CD4-positive, alpha-beta T cell (primary cell): ENCODE data around the gene C1QTNF8. TPM values are rescaled to one million over a fixed set of nuclear protein-coding genes. Genes with fewer than 3 reads are reported as not detected.

ENCODE experiments used
- ATAC-seq: fragments of 200-7000 bp; cut with Tn5 transposase; one replicate; pipeline ENCODE4 v1.10.0; 2022; ENCODE audit warnings: mild to moderate bottlenecking; ENCODE audit not compliant: poor library complexity
- CTCF ChIA-PET: fragments of 350-600 bp; sonication (Branson Sonifier 250); formaldehyde crosslinking; loops from one replicate; lab custom pipeline; 2021; ENCODE audit warnings: antibody characterized with exemption, inconsistent platforms; lab: Charles Lee
- POLR2A ChIA-PET: fragments of 350-600 bp; sonication (Branson Sonifier 250); formaldehyde crosslinking; loops from one replicate; lab custom pipeline; 2021; ENCODE audit warnings: antibody characterized with exemption, inconsistent platforms; lab: Charles Lee
- DNase-seq, 14 experiments: peaks; one replicate each; pipeline ENCODE4 v3.0.0-alpha.2; 2013 to 2020; ENCODE audit warnings: mixed read lengths in 2 of 14
- H3K27ac ChIP-seq, 2 donors: one replicate each; pipeline versions ENCODE4 v1.5.1 to v1.7.0; 2013; ENCODE audit warnings: low read length in 2 of 2, low read depth in 1 of 2, mild to moderate bottlenecking in 1 of 2
- H3K27me3 ChIP-seq, 2 experiments: 1 replicate in 1 of 2; 2 replicates in 1 of 2; pipeline versions ENCODE4 v1.6.1 to v1.7.0; 2013; ENCODE audit warnings: low read length in 2 of 2, control low read depth in 1 of 2, mild to moderate bottlenecking in 1 of 2, moderate library complexity in 1 of 2; ENCODE audit not compliant: insufficient read depth in 2 of 2, control insufficient read depth in 1 of 2
- H3K36me3 ChIP-seq: one replicate; pipeline ENCODE4 v1.6.1; 2013; ENCODE audit warnings: low read length, control low read depth; ENCODE audit not compliant: insufficient read depth
- H3K4me1 ChIP-seq: one replicate; pipeline ENCODE4 v1.6.1; 2013; ENCODE audit warnings: low read length, control low read depth; ENCODE audit not compliant: insufficient read depth
- H3K4me3 ChIP-seq: one replicate; pipeline ENCODE4 v1.5.1; 2013; ENCODE audit warnings: mild to moderate bottlenecking, low read length, moderate library complexity
- H3K9me3 ChIP-seq, 2 experiments: 1 replicate in 1 of 2; 2 replicates in 1 of 2; pipeline versions ENCODE4 v1.6.1 to v1.7.0; 2013; ENCODE audit warnings: low read length in 2 of 2, mild to moderate bottlenecking in 2 of 2, control low read depth in 1 of 2, moderate library complexity in 1 of 2; ENCODE audit not compliant: control insufficient read depth in 1 of 2, insufficient read depth in 1 of 2
- H3K27ac Mint-ChIP-seq: one replicate; pipeline ENCODE4 v1.8.0; 2020; ENCODE audit warnings: mixed read lengths
- H3K27me3 Mint-ChIP-seq: one replicate; pipeline ENCODE4 v1.8.0; 2021; ENCODE audit warnings: mixed read lengths
- H3K36me3 Mint-ChIP-seq: one replicate; pipeline ENCODE4 v1.8.0; 2021; ENCODE audit warnings: low read depth, mixed read lengths
- H3K4me1 Mint-ChIP-seq: one replicate; pipeline ENCODE4 v1.8.0; 2021; ENCODE audit warnings: low read depth, mixed read lengths
- H3K4me3 Mint-ChIP-seq: one replicate; pipeline ENCODE4 v1.8.0; 2020; ENCODE audit warnings: mild to moderate bottlenecking, mixed read lengths
- H3K9me3 Mint-ChIP-seq: one replicate; pipeline ENCODE4 v1.8.0; 2020; ENCODE audit warnings: mixed read lengths
- intact Hi-C, 2 experiments: fragments of 100-400 bp; cut with DNase I in 1 of 2; cut with micrococcal nuclease in 1 of 2; formaldehyde crosslinking; loops; one replicate each; pipeline versions ENCODE4 v1.15.1 to v1.9.0; 2023 to 2025; cut with DNase I, micrococcal nuclease
- total RNA-seq, 174 experiments: library from RNA in 2 of 174; stranded (reverse) in 2 of 174; gene quantifications; one replicate each; pipeline ENCODE4 v1.2.3 and lab custom pipeline; 2021 to 2026
- TF ChIP-seq, protein P1 (sequence below): fragments of 200-600 bp; IDR thresholded peaks from one replicate; pipeline ENCODE4 v1.8.0; 2022; ENCODE audit warnings: antibody characterized with exemption, mild to moderate bottlenecking

C1QTNF8 gene
- total RNA-seq, 2 experiments from 2014 or later, result not detected

DNA sequence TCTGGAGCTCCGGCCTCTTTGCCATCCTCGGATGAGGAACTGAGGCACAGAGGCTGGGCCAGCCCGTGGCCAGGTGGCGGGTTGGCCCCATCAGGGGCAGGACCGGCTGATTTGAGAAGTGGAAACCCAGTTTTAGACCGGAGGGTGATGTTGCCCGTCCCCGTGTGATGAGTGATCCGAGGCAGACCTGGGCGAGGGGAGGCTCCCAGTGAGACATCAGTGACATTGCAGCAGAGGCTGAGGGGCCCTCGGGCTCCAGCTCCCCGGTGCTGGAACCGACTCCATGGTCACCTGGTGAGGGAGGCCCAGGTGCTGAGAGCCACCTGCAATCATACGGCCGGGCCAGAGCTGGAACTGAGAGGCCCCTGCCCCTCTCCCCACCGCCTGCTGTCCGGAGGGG lies 30.0 kb upstream of the C1QTNF8 start:
- Histone ChIP-seq H3K27me3 (no peaks in the 10 kb centered on the region), H3K36me3 (no peaks in the 10 kb centered on the region), H3K4me3 (no peak overlapping the region), H3K27ac (no peak overlapping the region), H3K4me1 (peaks cover 8% of the 10 kb centered on the region), H3K9me3 (peaks cover 0 to 16% of the 10 kb centered on the region in 2 experiments)
- ATAC-seq (no peak), DNase-seq (no peak)
- Mint-ChIP-seq H3K4me3 (no peak overlapping the region), H3K27me3 (no peaks in the 10 kb centered on the region), H3K27ac (no peak overlapping the region), H3K36me3 (no peaks in the 10 kb centered on the region), H3K4me1 (no peaks in the 10 kb centered on the region), H3K9me3 (no peaks in the 10 kb centered on the region)
- CTCF ChIA-PET, result no interaction called here
- TF ChIP-seq, protein P1, sequence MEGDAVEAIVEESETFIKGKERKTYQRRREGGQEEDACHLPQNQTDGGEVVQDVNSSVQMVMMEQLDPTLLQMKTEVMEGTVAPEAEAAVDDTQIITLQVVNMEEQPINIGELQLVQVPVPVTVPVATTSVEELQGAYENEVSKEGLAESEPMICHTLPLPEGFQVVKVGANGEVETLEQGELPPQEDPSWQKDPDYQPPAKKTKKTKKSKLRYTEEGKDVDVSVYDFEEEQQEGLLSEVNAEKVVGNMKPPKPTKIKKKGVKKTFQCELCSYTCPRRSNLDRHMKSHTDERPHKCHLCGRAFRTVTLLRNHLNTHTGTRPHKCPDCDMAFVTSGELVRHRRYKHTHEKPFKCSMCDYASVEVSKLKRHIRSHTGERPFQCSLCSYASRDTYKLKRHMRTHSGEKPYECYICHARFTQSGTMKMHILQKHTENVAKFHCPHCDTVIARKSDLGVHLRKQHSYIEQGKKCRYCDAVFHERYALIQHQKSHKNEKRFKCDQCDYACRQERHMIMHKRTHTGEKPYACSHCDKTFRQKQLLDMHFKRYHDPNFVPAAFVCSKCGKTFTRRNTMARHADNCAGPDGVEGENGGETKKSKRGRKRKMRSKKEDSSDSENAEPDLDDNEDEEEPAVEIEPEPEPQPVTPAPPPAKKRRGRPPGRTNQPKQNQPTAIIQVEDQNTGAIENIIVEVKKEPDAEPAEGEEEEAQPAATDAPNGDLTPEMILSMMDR, result no peak
- POLR2A ChIA-PET, result no interaction called here
- intact Hi-C loops, result no loop called here

DNA sequence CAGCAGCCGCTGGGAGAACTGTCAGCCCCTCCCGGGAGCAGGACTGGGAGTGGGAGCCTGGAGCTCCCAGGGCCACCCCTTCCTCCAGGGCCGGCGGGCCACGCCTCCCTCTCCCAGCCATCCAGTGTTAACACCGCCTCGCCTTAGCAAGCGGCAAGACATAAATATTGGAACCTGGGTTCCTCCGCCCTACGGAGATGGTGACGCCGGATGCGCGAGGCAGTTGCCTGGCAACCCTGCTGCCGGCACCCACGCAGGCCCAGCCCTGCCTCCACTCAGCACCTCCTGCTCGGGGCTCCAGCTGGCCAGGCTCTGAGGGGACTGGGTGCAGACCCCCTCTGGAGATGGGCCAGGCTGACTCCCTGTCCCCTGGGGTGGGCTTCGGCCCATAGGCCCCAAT lies 29.4 kb upstream of the C1QTNF8 start:
- Histone ChIP-seq H3K27ac (no peak overlapping the region), H3K4me1 (peaks cover 8% of the 10 kb centered on the region), H3K4me3 (no peak overlapping the region), H3K27me3 (no peaks in the 10 kb centered on the region), H3K36me3 (no peaks in the 10 kb centered on the region), H3K9me3 (peaks cover 0 to 16% of the 10 kb centered on the region in 2 experiments)
- ATAC-seq (peak; percentile 72), DNase-seq (peak in 3 of 14 experiments; percentile 6 to 21 (median 18))
- no peak overlapping the region for H3K4me3 Mint-ChIP-seq
- no peaks in the 10 kb centered on the region for H3K9me3 Mint-ChIP-seq
- H3K4me1 Mint-ChIP-seq, result no peaks in the 10 kb centered on the region
- H3K27me3 Mint-ChIP-seq, result no peaks in the 10 kb centered on the region
- ChIA-PET CTCF (no interaction called here), POLR2A (no interaction called here)
- no peak overlapping the region for H3K27ac Mint-ChIP-seq
- intact Hi-C loops, result no loop called here
- no peaks in the 10 kb centered on the region for H3K36me3 Mint-ChIP-seq
- TF ChIP-seq, protein P1, result no peak

DNA sequence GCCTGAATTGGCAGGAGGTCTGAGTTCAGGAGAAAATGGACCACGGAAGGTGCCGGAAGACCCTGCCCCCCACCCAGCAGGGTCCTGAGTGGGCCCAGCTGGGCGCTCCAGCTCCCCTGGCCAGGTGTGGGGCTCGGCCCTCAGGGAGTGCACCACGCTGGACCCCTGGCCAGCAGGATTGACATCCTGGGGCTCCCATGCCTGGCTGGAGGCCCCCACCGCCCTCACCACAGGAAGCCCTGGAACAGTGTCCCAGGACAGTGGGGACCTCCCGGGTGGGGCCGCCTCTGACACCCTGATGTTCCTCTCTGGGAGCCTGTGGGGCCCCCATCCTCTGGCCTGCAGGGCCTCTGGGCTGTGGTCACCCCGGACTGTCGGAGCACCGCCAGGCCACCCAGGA lies 28.8 kb upstream of the C1QTNF8 start:
- Mint-ChIP-seq H3K27ac (no peak overlapping the region), H3K4me1 (no peaks in the 10 kb centered on the region), H3K9me3 (no peaks in the 10 kb centered on the region), H3K27me3 (no peaks in the 10 kb centered on the region), H3K4me3 (no peak overlapping the region), H3K36me3 (no peaks in the 10 kb centered on the region)
- TF ChIP-seq, protein P1, result no peak
- ATAC-seq, result no peak
- Histone ChIP-seq H3K27me3 (no peaks in the 10 kb centered on the region), H3K4me1 (peaks cover 8% of the 10 kb centered on the region), H3K27ac (no peak overlapping the region), H3K36me3 (no peaks in the 10 kb centered on the region), H3K4me3 (no peak overlapping the region), H3K9me3 (peaks cover 0 to 9% of the 10 kb centered on the region in 2 experiments)
- ChIA-PET POLR2A (no interaction called here), CTCF (no interaction called here)
- intact Hi-C loops, result no loop called here
- no peak for DNase-seq
